HCT116 (cell line): Measurements from ENCODE around the gene MYO3B.

Experiments
- CTCF ChIP-seq, 3 experiments: fragments of 200-600 bp in 1 of 3; sonication (generic) in 1 of 3; IDR thresholded peaks in 2 of 3; conservative IDR thresholded peaks in 1 of 3; 2 replicates each; pipeline ENCODE4 v1.5.1; 2012 to 2017; ENCODE audit warnings: low read depth in 2 of 3, low read length in 2 of 3, antibody characterized with exemption in 1 of 3, borderline replicate concordance in 1 of 3, control low read depth in 1 of 3, mild to moderate bottlenecking in 1 of 3, mixed read lengths in 1 of 3, mixed run types in 1 of 3, moderate library complexity in 1 of 3; ENCODE audit not compliant: insufficient read depth in 1 of 3
- POLR2A ChIP-seq: IDR thresholded peaks from 2 replicates; pipeline ENCODE4 v1.7.0; 2011; ENCODE audit warnings: borderline replicate concordance; ENCODE audit not compliant: insufficient read depth, insufficient read length; ENCODE audit errors: extremely low read depth
- REST ChIP-seq: IDR thresholded peaks from 2 replicates; pipeline ENCODE4 v1.6.1; 2012; ENCODE audit warnings: low read depth
- ZBTB33 ChIP-seq: IDR thresholded peaks from 2 replicates; pipeline ENCODE4 v1.6.1; 2011; ENCODE audit warnings: mild to moderate bottlenecking, low read length, moderate library complexity; ENCODE audit not compliant: insufficient replicate concordance; ENCODE audit errors: extremely low read depth

- TF ChIP-seq CTCF (IDR thresholded peaks at IDR 0.05 in 2 of 3, conservative IDR thresholded peaks at IDR 0.05 in 1 of 3; ENCODE audit: borderline replicate concordance in 1 of 3, insufficient read depth in 1 of 3, low read depth in 2 of 3, low read length in 2 of 3) (no peak), REST (no peak), POLR2A (no peak), ZBTB33 (no peak)
These were observed 289.8 kb downstream of the MYO3B start for GRCh38 chr2:170467568-170468422.
